Measurements from ENCODE around the gene TMEM141.

The TMEM141 gene

DNA sequence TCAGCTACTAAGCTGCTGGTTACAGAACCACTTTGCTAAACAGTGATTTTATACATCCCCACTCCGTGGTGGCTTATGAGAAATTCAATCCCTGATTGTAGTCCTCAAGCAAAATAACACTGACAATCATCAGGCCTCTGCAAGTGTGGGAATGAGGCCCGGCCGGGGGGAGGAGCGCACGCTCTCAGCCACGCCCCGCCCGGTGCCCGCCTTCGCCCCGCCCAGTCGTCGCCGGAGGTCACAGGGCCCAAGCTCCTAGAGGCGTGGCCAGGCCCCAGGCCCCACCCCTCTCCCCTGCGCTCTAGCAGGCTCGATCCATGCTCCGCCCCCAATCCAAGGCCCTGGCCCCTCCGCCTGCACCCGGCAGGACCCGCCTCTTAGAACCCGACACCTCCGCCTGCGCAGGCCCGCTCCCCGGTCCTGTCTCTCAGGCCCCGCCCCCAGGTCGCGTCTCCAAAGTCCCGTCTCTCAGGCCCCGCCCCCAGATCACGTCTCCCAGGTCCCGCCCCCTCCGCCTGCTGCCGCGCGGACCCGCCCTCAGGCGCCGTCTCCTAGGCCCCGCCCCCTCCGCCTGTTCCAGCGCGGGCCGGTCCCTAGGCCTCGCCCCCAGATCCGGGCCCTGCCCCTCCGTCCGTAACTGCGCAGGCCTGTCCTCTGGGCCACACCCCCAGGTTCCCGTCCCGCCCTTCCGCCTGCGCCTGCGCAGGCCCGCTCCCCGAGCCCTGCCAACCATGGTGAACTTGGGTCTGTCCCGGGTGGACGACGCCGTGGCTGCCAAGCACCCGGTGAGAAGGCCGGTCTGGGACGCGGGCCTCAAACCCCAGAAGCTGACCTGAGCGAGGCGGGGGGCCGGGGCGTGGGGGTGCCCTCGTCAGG lies at the start of gene TMEM141:
TMEM141 (plus strand) TSS at position 705 of the 876 bp plus-strand sequence; CDS start at position 732, 27 bp downstream.
- TF ChIP-seq GATA2 (IDR thresholded peaks at IDR 0.05; ENCODE audit: low read depth, low read length) (no peak), GATA3 (IDR thresholded peaks at IDR 0.05; ENCODE audit: low read depth, low read length) (no peak)

DNA sequence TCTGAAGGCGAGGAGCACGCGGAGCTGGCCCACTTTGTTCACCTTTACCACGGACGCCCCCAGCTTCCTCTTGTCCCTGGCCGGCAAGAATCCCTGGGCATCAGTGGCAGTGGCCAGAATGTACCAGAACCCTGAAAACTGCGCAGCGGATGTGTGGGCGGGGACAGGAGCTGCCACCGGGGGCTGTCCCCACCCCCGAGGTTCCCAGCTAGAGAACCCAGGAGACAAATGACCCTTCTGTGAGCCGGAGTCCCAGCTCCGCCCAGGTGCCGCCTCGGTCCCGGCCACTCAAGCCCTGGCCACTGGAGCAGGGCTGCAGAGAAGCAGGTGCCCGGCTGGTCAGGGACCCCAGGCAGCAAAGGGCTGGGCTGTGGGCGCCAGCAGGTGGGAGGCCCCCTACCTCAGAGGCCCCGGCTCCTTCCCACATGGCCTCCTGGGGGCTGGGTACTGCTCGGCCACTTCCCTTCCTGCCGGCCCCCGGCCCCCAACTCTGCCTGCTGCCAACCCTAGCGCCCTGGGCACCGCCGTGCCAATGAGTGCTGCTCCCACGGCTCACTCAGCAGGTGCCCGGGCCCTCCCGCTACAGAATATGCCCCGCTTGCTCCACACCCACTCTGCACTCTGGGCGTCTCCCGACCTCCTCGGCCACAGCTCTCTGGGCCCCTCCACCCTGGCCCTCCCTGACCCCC lies 49.1 kb upstream of the TMEM141 start:
- TF ChIP-seq GATA2 (IDR thresholded peaks at IDR 0.05; ENCODE audit: low read depth, low read length) (no peak), GATA3 (IDR thresholded peaks at IDR 0.05; ENCODE audit: low read depth, low read length) (no peak)

DNA sequence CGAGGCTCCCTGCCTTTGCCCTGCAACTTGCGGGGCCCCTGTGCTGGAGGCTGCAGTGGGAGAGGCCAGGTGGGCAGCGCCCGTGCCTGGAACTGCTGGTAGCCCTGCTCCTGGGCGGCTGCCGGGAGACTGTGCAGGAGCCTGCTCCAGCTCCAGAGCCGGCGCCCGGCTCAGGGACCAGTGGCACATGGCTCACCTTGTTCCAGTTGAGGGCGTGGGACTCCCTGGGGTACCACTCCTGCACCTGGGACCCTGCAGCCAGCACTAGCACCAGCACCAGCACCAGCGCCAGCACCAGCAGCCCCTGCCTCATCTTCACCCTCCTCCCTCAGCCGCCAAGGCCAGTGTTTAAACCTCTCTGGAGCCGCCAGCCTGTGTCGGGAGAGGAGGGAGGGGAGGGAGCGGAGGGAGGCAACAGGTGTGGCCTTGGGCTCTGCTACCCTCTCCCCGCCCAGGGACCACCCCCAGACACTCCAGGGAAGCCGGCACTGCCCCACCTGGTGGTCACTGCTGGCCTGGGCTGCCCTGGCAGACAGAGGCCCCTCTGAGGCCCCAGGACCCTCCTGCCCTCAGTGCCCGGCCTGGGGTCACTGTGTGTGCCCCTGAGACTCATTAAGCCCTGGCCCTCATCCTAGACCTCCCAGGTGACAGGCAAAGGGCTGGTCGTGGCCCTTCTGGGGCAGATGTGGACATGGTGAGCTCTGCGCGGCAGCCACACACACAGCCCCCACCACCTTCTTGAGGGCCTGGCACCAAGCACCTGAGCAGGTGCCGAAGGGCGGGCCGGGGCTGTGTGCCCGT lies 48.4 kb upstream of the TMEM141 start, which contains the start of gene LCN10:
LCN10 (minus strand) TSS at position 350 of the 801 bp plus-strand sequence; CDS start at position 313, 37 bp downstream.
- TF ChIP-seq GATA3 (IDR thresholded peaks at IDR 0.05; ENCODE audit: low read depth, low read length): no peak
- TF ChIP-seq GATA2 (IDR thresholded peaks at IDR 0.05; ENCODE audit: low read depth, low read length): no peak

DNA sequence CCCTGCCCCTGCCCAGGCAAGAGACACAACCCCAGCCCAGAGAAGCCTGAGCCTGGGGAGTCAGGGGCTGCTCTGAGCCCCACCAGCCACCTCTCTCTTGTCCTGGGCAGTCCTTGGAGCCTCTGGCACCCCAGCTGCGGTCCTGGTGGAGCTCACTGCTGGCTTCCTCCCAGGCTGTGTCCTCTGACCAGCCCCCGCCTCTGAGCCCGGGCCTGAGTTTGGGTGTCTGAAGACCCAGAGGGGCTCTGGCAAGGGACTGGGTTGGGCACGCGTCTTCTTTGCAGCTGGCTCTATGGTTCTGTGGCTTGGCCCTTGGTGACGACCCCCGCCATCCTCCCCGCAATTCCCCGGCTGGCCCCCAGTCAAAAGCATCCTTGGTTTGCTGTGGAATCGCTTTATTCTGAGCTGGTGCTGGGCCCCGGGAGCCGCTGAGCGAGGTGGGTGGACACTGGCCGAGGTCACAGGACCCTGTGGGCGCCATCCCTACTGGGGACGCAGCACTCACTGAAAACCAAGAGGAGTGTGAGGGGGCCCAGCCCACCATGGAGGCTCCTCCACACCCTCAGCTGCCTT lies 47.4 kb upstream of the TMEM141 start:
- no peak for TF ChIP-seq GATA3 (IDR thresholded peaks at IDR 0.05; ENCODE audit: low read depth, low read length)
- TF ChIP-seq GATA2 (IDR thresholded peaks at IDR 0.05; ENCODE audit: low read depth, low read length): no peak

DNA sequence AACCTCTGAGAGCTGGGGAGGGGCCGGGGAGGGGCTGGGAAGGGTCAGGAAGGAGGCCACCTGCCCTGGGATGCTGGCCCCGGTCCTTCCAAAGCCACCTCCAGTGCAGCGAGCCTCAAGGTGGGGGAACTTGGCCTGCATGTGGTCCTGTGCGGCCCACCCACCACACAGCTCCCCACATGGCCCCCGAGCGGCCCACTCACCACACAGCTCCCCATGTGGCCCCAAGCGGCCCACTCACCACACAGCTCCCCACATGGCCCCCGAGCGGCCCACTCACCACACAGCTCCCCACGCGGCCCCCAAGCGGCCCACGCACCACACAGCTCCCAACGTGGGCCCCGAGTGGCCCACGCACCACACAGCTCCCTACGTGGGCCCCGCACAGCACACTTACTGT lies 46.4 kb upstream of the TMEM141 start:
- TF ChIP-seq GATA3 (IDR thresholded peaks at IDR 0.05; ENCODE audit: low read depth, low read length) (no peak), GATA2 (IDR thresholded peaks at IDR 0.05; ENCODE audit: low read depth, low read length) (no peak)

DNA sequence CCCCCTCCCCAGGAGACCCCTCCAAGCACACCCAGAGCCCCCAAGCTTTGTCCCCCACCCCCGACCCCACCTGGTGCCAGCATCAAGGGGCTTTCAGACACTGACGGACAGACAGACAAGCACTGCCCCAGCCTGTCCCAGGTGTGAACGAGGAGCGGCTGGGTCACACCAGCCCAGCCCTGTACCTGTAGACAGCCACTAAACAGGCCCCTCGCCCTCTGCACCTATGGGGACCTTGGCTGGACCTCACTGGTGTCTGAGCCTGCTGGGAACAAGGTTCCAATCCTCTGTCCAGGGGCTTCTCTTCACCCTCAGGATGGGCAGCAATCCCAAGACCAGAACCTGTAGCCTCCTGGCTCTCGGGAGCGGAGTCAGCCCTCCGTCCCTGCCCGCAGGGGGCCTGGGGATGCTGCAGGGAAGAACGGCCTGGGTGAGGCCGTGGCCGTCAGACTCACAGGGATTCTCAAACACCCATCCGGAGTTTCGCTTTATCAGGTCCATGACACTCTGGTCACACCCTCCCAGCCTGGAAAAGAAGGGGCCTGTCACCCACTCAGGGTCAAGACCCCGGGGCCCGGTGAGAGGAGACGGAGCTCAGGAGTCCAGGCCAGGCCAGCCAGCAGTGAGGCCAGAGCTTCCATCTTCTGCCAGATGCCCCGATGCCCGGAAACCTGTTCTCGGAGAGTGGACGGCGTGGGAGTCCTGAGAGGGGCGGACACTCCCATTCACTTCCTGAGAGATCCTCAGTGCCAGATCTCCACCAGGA lies 45.6 kb upstream of the TMEM141 start:
- no peak for TF ChIP-seq GATA3 (IDR thresholded peaks at IDR 0.05; ENCODE audit: low read depth, low read length)
- no peak for TF ChIP-seq GATA2 (IDR thresholded peaks at IDR 0.05; ENCODE audit: low read depth, low read length)

DNA sequence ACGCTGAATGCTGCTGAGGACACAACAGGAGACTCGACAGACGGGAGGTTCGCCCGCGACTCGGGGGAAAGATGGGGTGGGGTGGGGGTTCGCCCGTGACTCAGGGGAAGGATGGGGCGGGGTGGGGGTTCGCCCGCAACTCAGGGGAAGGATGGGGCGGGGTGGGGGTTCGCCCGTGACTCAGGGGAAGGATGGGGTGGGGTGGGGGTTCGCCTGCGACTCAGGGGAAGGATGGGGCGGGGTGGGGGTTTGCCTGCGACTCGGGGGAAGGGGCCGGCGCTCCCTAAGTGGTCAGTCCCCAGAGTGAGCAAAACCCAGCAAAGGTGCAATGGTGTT lies 45.0 kb upstream of the TMEM141 start:
- TF ChIP-seq GATA2 (IDR thresholded peaks at IDR 0.05; ENCODE audit: low read depth, low read length) (no peak), GATA3 (IDR thresholded peaks at IDR 0.05; ENCODE audit: low read depth, low read length) (no peak)

DNA sequence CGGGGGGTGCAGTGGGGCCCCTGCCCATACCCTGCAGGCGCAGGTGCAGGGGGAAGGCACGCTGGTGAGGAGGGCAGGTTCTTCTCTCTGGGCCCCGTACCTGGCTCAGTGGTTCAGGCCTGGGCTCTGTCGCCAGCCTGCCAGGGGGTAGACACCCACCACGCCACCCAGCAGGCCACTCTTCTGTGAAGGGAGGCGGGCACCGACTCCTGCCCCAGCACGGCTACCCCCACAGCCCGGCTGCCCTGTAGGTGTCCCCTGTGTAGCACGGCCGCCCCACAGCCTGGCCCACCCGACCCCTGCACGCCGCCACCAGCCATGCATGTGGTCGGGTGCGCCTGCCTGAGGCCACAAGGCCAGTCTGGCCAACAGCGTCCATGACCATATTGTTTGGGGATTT lies 44.5 kb upstream of the TMEM141 start:
- TF ChIP-seq GATA2 (IDR thresholded peaks at IDR 0.05; ENCODE audit: low read depth, low read length) (no peak), GATA3 (IDR thresholded peaks at IDR 0.05; ENCODE audit: low read depth, low read length) (no peak)

DNA sequence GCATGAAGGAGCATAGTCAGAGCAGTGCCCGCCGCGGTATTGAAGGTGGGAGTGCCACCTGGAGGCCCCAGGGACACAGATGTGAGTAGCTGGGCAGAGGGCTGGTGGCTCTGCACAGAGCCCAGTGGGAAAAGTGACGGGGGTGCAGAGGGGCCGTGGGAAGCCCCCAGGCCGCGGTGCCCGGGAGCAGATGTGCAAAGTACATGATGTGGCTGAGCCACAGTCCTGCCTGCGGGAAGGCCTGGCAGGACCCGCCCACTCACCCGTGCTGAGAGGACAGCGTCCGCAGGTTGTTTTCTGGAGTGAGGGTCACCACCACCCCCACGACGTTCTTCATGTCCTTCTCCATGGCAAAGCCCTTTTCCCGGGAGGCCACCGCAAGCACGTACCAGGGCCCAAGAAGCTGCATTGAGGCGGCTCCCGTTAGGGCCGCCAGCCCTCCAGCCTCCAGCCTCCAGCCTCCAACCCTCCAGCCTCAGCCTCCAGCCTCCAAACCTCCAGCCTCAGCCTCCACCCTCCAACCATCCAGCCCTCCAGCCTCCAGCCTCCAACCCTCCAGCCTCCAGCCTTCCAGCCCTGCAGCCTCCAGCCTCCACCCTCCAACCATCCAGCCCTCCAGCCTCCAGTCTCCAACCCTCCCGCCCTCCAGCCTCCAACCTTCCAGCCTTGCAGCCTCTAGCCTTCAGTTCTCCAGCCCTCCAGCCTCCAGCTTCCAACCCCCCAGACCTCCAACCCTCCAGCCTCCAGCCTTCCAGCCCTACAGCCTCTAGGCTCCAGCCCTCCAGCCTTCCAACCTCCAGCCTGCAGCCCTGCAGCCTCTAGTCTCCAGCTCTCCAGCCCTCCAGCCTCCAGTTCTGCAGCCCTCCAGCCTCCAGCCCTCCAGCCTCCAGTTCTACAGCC lies 43.7 kb upstream of the TMEM141 start:
- TF ChIP-seq GATA3 (IDR thresholded peaks at IDR 0.05; ENCODE audit: low read depth, low read length) (no peak), GATA2 (IDR thresholded peaks at IDR 0.05; ENCODE audit: low read depth, low read length) (no peak)

DNA sequence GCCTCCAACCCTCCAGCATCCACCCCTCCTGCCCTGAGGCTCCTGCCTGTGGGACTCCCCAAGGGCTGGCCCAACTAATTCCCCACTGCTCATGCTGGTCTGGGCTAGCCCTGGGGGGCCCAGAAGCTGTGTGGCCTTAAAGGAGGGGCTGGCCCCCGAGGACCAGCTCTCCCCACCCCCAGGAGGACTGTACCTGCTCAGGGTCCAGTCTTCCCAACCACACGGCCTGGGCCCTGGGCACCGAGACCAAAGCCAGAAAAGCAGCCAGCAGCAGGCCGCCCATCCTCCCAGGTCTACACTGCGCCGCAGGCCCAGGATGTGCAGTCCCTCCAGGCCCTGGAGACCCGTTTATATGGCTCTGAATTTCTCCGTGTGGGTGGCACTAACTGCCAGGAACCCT lies 42.9 kb upstream of the TMEM141 start, which contains the start of gene LCN6:
LCN6 (minus strand) TSS at position 325 of the 400 bp plus-strand sequence; CDS start at position 283, 42 bp downstream.
- no peak for TF ChIP-seq GATA2 (IDR thresholded peaks at IDR 0.05; ENCODE audit: low read depth, low read length)
- TF ChIP-seq GATA3 (IDR thresholded peaks at IDR 0.05; ENCODE audit: low read depth, low read length): no peak

DNA sequence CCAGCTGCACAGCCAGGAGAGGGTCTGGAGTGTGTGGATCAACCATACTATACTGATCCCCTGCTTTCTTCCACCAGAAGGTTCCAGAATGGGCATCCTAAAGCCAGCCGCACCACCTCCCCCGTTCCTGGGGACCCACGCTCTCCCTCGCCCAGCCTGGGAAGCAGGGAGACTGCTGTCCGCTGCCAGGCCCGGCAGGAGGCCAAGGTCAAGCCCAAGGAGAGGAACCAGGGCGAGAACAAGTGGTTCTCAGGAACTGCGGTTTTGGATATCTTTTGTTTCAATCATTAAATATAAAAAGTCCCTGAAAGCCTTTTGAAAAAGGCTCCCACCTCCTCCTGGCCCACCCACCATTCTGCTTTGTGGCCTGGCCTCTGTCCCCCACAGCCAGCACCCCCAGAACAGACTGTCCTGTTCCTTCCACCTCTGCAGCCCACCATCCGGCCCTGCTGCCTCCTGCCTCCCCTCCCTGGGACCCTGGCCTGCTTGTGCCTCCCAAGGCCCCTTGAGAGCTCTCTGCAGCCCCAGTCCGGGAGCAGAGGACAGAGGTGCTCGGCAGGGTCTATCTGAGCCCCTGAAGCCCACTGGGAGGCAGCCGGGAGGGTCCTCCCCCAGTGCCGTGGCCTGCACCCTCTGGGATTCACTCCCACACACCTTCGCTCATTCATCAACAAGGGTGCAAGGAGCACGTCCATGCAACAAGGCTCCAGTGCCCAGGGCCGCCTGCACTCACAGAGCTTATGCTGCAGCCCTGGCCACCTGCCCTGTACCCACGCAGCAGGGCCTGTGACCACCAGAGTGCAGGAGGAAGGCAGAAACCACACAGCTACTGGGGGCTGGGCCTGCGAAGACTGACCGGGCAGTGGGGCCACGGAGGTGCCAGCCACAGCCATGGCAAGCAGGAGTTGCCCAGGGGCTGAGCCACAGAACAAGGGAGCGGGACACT lies 42.2 kb upstream of the TMEM141 start:
- TF ChIP-seq GATA2 (IDR thresholded peaks at IDR 0.05; ENCODE audit: low read depth, low read length): no peak
- no peak for TF ChIP-seq GATA3 (IDR thresholded peaks at IDR 0.05; ENCODE audit: low read depth, low read length)
